Measurements from ENCODE around the gene TSKS.
"Not testable (repeated sequence)": the region's sequence is repeated elsewhere in the genome, so short reads cannot be mapped to it uniquely, and the experiment has no call there.

TSKS gene

DNA sequence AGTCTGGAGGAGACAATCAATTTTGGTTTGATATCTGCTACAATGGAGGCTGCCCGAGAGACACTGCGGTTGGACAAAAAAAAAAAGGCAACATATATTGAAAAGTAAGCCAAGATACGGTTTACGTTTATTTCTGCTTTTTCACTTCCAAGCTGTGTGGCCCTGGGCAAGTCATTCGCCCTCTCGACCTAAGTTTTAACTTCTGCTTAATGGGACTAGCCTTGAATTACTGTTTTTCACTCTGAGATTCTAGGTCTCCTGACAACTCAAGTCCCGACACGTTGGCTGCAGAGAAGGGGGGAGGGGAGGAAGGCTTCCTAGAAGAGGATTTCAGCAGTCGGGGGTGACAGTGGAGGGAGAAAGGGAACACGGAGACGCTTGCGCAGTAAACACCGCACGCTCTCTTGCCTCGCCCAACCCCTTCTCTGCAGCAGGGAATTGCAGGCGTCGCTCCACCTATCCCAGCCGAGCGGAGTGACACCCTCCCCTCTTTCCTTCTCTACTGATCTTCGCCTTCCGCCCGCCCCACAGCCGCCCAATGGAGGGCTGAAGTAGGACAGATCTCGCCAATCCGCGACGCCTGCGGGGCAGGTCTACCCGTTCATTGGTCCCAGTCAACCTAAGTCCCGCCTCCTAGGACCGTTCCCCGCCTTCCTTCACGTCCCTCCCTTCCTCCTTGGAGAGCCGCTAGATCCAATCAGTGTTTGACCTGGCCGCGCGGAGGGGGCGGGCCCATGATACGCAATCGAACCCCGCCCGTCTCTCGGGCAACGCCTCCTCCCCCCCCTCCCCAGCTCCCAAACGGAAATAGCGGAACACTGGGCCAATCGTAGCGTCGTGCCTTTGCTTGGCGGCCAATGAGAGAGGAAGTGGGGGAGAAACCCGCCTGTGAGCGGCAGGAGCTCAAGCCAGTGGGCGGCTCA lies 3.2 kb upstream of the TSKS start:
- DNase-seq (ENCODE audit: low spot score) (peak; percentile 99), FAIRE-seq (peak; percentile 90)

GRCh38 chr19:49764341-49764740 lies 1.2 kb upstream of the TSKS start:
- FAIRE-seq (no peak), DNase-seq (ENCODE audit: low spot score) (no peak)

GRCh38 chr19:49761625-49762311 lies 1.3 kb downstream of the TSKS start:
- DNase-seq (ENCODE audit: low spot score), result no peak
- no peak for FAIRE-seq

GRCh38 chr19:49761249-49761624 lies 1.9 kb downstream of the TSKS start:
- DNase-seq (ENCODE audit: low spot score) (no peak), FAIRE-seq (no peak)

DNA sequence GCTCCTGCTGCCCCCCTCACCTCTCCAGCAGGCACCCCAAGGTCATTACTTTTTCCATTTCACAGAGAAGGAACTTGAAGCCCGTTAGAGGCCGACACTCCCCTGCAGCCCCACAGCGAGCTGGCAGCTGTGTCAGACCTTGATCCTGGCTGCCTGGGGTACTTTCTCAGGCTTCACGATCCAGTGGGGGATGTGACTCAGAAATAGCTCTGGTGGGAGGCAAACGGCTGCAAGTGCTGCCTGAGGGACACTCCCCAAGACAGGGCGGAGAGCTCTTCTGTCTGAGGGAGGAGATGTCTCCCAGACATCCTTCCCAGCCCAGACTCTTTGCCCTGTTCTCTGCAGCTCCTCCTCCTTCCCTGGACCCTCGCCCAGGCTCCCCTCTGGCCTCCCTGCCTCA lies 4.8 kb downstream of the TSKS start:
- DNase-seq (ENCODE audit: low spot score) (peak; percentile 50), FAIRE-seq (no peak)

DNA sequence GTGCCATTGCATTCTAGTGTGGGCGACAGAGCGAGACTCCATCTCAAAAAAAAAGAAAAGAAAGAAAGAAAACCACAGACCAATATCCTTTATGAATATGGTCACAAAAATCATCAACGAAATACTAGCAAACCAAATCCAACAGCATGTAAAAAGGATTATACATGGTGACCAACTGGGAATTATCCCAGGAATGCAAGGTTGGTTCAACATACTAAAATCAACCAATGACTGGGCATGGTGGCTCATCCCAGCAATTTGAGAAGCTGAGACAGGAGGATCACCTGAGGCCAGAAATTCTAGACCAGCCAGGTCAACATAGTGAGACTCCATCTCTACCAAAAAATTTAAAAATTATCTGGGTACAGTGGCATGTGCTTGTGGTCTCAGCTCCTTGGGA lies 7.2 kb downstream of the TSKS start:
- no peak for FAIRE-seq

DNA sequence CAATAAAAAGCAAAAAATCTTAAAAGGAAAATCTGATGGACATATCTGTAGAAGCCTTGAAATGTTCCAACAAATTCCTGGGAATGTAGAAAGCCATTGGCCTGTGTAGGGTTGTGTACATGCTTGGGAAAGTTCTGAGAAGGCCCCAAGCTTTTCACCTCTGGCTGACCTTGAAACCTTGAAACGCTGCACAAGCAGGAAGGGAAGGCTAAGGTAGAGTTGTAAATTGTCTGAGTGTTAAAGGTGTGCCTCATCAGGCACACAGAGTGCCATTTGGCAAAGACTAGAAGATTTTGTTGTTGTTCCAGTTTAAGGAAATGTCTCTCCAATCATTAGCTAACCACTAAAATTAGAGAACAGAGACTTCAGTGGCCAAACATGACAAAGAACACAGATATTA lies 10.4 kb downstream of the TSKS start:
- DNase-seq (ENCODE audit: low spot score) (no peak), FAIRE-seq (no peak)

More for the DNA sequence above, 7.2 kb downstream of the TSKS start:
- no peak for DNase-seq (ENCODE audit: low spot score)

GRCh38 chr19:49749771-49750170 lies 13.3 kb downstream of the TSKS start:
- FAIRE-seq (no peak), DNase-seq (ENCODE audit: low spot score) (no peak)

DNA sequence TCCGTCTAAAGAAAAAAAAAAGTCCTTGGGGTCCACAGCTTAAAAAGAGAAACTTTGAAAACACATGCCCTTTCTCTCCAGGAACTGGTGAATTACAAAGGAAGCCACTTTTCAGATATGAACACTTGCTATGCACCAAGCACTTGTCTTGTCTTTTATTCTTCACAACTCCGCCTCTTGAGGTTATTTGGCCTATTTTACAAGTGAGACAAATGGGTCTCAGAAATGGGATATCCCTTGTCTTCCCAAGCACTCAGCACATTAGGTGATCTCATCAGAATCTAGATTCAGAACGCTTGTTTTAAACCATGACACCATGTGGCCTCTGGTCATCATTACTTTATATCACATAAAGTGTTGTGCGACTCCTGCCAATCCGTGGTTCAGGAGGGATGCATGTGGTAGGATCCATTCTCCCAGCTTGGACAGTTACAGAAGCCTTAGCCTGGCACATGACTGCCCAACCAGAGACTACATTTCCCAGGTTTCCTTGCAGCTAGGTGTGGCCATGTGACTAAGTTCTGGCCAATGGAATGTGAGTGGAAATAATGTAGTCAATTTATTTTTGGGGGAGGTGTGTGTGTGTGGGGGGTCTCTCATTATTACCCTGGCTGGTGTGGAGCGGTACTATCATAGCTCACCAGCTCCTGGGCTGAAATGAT lies 13.9 kb downstream of the TSKS start:
- no peak for DNase-seq (ENCODE audit: low spot score)

DNA sequence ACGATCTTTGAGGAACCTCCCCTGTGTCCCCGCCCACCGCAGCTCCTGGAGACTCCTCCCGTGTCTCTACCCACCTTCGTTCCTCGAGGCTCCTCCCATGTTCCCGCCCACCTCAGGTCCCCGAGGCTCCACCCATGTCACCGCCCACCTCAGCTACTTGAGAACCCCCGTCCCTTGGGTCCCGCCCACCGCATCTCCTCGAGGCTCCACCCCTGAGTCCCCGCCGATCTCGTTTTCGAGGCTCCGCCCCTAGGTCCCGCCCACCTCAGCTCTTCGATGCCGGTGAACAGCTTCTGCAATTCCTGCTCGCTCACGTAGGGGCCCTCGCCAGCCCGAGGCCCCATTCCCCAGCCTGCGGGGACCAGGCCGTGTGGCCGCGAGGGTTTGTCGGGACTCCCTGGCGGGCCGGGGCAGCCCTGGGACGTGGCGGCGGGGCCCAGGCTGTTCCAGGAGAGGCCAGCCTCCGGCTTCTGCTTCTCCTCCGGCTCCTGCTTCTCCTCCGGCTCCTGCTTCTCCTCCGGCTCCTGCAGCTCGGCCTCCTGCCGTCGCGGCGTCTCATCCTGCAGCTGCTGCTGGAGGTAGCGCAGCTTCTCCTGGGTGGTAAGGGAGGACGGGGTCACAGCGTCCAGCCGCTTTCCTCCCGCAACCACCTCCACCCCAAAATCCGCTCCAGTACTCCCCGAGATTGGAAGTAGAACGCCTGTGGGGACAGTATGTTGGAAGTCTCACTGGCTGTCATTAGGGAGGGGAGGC lies 16.7 kb downstream of the TSKS start:
- DNase-seq (ENCODE audit: low spot score) (no peak), FAIRE-seq (no peak)

More for the DNA sequence above, 13.9 kb downstream of the TSKS start:
- FAIRE-seq, result no peak

DNA sequence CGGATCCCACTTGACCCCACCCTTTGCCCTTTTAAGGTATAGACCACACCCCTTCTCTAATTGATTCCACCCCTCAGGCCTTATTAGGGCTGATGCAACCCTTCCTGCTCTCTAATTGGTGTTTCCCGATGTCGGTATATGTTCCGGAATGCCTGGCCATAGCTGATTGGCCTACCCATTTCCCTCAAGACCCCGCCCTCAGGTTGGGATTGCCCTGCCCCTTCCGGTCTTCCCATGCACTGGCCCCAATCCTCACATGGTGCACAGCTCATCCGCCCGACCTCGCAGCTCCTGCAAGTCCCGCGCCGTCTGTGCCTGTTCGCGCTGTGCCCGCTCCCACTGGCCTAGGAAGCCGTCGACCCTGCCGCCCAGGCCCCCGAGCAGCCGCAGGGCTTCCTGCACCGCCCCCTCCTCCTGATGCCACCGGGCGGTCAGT lies 18.1 kb downstream of the TSKS start:
- DNase-seq (ENCODE audit: low spot score), result no peak
- FAIRE-seq, result no peak

GRCh38 chr19:49741210-49741844 lies 21.8 kb downstream of the TSKS start:
- FAIRE-seq (no peak), DNase-seq (ENCODE audit: low spot score) (peak; percentile 15)

DNA sequence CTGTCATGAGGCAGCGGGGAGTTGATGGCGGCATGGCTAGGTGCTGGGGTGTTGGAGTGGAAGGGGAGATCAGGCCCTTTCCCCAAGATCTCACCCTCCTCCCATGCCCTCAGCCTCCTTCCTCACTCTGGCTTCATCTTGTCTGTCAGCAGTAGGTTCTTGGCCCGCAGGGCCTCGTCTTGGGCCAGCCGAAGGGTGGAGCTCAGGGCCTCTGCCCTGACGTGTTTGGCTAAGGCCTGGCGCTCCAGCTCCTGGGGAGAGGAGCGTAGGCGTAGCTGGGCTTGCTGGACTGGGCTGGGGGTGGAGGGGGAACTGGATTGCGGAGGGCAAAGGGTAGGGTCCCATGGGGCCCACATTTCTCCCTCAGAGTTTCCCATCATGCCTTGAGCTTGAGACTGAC lies 23.2 kb downstream of the TSKS start:
- FAIRE-seq, result no peak

GRCh38 chr19:49739098-49739497 lies 24.0 kb downstream of the TSKS start:
- no peak for DNase-seq (ENCODE audit: low spot score)
- FAIRE-seq, result no peak

More for the DNA sequence above, 23.2 kb downstream of the TSKS start:
- no peak for DNase-seq (ENCODE audit: low spot score)

DNA sequence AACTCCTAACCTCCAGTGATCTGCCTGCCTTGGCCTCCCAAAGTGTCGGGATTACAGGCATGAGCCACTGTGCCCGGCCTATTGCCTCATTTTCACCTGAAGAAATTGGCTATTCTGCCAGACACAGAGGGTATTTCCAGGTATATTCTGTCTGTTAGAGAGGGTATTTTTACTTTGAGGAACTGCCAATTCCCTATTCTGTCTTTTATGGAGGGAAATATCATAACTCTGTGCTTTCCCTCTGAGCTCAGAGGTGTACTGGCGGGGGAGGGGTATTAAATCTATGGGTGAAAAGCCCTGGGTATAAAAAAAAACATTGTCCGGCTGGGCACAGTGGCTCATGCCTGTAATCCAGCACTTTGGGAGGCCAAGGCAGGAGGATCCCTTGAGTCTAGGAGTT lies 24.8 kb downstream of the TSKS start:
- no peak for FAIRE-seq
- no peak for DNase-seq (ENCODE audit: low spot score)

GRCh38 chr19:49730166-49730565 lies 32.9 kb downstream of the TSKS start:
- DNase-seq (ENCODE audit: low spot score), result no peak
- FAIRE-seq, result no peak

GRCh38 chr19:49727217-49728030 lies 35.7 kb downstream of the TSKS start:
- DNase-seq (ENCODE audit: low spot score) (no peak), FAIRE-seq (no peak)

DNA sequence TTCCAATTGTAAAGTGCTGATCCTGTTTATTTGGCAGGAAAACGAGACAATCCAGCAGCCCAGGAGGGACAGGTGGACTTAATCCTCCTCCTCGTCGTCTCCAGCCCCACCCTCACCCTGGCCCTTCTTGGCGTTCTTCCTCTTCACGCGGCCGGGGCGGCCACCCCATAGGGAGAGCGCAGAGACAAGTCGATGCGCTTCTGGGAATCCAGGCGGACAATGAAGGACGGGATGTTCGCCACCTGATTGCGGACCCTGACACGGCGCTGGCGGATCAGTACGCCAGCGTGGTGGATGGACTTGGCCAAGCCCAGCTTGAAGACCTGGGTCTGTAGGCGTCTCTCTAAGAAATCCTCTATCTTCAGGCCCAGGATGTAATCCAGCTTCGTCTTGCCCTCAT lies 43.7 kb downstream of the TSKS start:
- not testable (repeated sequence) for DNase-seq (ENCODE audit: low spot score); FAIRE-seq

DNA sequence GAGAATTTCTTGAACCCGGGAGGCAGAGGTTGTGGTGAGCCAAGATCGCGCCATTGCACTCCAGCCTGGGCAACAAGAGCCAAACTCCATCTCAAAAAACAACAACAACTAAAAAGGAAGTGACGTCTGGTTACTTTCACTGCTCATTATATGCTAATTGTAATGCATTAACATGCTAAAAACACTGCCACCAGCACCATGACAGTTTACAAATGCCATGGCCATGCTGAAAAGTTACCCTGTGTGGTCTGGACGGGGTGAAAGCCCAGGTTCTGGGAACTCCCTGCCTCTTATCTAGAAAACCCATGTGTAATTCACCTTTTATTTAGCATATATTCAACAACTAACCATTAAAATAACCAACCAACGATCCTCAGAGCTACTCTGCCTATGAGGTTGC lies 44.1 kb downstream of the TSKS start:
- FAIRE-seq, result no peak
- DNase-seq (ENCODE audit: low spot score), result no peak

GRCh38 chr19:49718511-49718910 lies 44.6 kb downstream of the TSKS start:
- DNase-seq (ENCODE audit: low spot score) (no peak), FAIRE-seq (no peak)

Data from RCC 7860 (cell line).